ENCODE results near the gene AURKAIP1. TPM values are rescaled to one million over a fixed set of nuclear protein-coding genes. Genes with fewer than 3 reads are reported as not detected.

The AURKAIP1 gene
- total and polyA plus RNA-seq, 2 of the 13 experiments (the other 11 are each of a cell fraction or from before 2014, with no cell fraction given), result 69.5 to 175 TPM

DNA sequence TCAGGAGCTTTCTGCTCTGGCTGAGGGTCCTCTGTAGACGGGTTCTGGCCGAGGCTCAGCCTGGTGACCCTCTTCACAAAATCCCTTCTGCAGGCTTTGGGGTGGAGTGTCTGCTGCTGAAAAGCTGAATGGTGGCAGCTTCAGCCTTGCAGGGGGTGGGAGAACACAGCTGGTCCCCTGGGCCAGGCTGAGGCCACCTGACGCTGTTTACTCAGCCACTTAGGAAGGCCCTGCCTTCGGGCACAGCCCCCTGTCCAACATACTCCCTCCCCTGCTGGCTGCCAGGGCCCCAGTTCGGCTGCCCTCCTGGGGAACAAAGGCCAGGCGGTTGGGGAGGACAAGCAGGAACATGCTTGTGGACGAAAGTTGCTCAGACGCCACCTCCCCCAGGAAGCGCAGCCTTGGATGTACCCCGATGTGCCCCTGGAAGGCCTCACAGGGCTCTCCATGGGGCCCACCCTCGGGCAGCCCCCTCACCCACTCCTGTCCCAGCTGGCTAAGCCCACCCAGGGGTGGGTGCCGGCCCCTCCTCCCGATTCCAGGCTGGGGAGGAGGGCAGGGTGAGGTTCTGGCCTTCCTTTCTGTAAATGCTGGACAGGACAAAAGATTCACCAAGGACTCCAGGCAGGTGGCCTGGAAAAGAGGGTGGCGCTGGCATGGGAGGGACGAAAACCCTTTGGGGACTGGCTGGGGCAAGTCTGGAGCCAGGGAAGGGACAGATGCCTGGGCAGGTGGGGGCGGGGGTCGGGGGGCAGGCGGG lies 46.3 kb upstream of the AURKAIP1 start, which contains the start of gene ANKRD65 (continued):
- TF ChIP-seq ZNF224 (CRISPR knock-in tag; IDR thresholded peaks at IDR 0.05) (no peak), ZNF484 (CRISPR knock-in tag; IDR thresholded peaks at IDR 0.05; ENCODE audit: borderline replicate concordance, low read depth) (no peak), ZNF20 (CRISPR knock-in tag; IDR thresholded peaks at IDR 0.05) (no peak), TEF (CRISPR knock-in tag; IDR thresholded peaks at IDR 0.05) (no peak), ZNF333 (CRISPR knock-in tag; IDR thresholded peaks at IDR 0.05; ENCODE audit: borderline replicate concordance) (no peak), ZNF605 (CRISPR knock-in tag; IDR thresholded peaks at IDR 0.05) (0 out of 2 replicates have a peak, but pooled peaks have one; percentile 25), YY1 (IDR thresholded peaks at IDR 0.05; ENCODE audit: insufficient read depth, insufficient replicate concordance, low read depth, low read length) (no peak), MEIS1 (CRISPR knock-in tag; IDR thresholded peaks at IDR 0.05; ENCODE audit: borderline replicate concordance) (no peak), RNF2 (conservative IDR thresholded peaks at IDR 0.05; ENCODE audit: low read depth) (no peak), ZNF883 (CRISPR knock-in tag; IDR thresholded peaks at IDR 0.05; ENCODE audit: not compliant biosample characterization) (no peak), SOX13 (IDR thresholded peaks at IDR 0.05) (no peak), SOX13 (CRISPR knock-in tag; conservative IDR thresholded peaks at IDR 0.05 in 1 of 2, IDR thresholded peaks at IDR 0.05 in 1 of 2) (peak in 1 of 2 experiments; percentile 55; a peak in 1 of 4 replicates), SRSF9 (IDR thresholded peaks at IDR 0.05; ENCODE audit: borderline replicate concordance, insufficient read depth, low read depth, low read length, poor library complexity, severe bottlenecking) (no peak), ZNF569 (CRISPR knock-in tag; IDR thresholded peaks at IDR 0.05; ENCODE audit: borderline replicate concordance) (no peak), THAP7 (CRISPR knock-in tag; IDR thresholded peaks at IDR 0.05) (no peak), MIXL1 (CRISPR knock-in tag; IDR thresholded peaks at IDR 0.05) (no peak), ATRX (CRISPR knock-in tag; IDR thresholded peaks at IDR 0.05; ENCODE audit: borderline replicate concordance) (no peak), KLF12 (CRISPR knock-in tag; IDR thresholded peaks at IDR 0.05; ENCODE audit: borderline replicate concordance) (0 out of 2 replicates have a peak, but pooled peaks have one; percentile 19), ZNF800 (CRISPR knock-in tag; IDR thresholded peaks at IDR 0.05) (no peak; the same call in 1 of the 2 replicates), HMG20A (CRISPR knock-in tag; IDR thresholded peaks at IDR 0.05; ENCODE audit: borderline replicate concordance) (no peak; the same call in 1 of the 2 replicates), POGZ (CRISPR knock-in tag; IDR thresholded peaks at IDR 0.05) (no peak), REL (CRISPR knock-in tag; conservative IDR thresholded peaks at IDR 0.05) (no peak), PHF8 (CRISPR knock-in tag; IDR thresholded peaks at IDR 0.05) (peak; percentile 68; the same call in 1 of the 2 replicates), ZNF10 (CRISPR knock-in tag; IDR thresholded peaks at IDR 0.05; ENCODE audit: borderline replicate concordance, low read depth) (no peak), ZNF138 (CRISPR knock-in tag; IDR thresholded peaks at IDR 0.05; ENCODE audit: low read depth) (no peak)
- TF ChIP-seq, protein P1, sequence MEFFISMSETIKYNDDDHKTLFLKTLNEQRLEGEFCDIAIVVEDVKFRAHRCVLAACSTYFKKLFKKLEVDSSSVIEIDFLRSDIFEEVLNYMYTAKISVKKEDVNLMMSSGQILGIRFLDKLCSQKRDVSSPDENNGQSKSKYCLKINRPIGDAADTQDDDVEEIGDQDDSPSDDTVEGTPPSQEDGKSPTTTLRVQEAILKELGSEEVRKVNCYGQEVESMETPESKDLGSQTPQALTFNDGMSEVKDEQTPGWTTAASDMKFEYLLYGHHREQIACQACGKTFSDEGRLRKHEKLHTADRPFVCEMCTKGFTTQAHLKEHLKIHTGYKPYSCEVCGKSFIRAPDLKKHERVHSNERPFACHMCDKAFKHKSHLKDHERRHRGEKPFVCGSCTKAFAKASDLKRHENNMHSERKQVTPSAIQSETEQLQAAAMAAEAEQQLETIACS (CRISPR knock-in tag; IDR thresholded peaks at IDR 0.05), result no peak
